GDM1 (cell line): ENCODE measurements around the gene PGM2.
"Not testable (repeated sequence)": the region's sequence is repeated elsewhere in the genome, so short reads cannot be mapped to it uniquely, and the experiment has no call there.

ENCODE experiments used
- DNase-seq: peaks from one replicate; lab custom pipeline; 2025; lab: John Stamatoyannopoulos, UW

Gene PGM2

DNA sequence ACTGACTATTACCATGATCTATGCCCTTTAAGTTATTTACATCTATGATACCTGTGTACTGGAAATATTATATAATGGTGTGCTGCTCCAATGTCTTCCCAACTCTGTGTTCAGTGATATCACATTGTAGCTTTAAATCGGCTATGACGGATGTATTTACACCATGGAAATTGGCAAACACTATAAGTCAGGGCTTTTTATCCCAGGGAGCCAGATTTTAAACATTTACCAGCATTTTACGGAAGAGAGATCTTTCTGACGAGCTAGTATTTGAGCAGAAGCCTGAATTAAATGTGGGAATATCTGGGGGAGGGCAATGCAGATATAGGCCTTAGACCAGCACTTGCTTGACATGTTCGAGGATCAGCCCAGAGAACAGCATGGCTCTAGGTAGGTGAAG is 7.7 kb upstream of the PGM2 start:
- DNase-seq = no peak

DNA sequence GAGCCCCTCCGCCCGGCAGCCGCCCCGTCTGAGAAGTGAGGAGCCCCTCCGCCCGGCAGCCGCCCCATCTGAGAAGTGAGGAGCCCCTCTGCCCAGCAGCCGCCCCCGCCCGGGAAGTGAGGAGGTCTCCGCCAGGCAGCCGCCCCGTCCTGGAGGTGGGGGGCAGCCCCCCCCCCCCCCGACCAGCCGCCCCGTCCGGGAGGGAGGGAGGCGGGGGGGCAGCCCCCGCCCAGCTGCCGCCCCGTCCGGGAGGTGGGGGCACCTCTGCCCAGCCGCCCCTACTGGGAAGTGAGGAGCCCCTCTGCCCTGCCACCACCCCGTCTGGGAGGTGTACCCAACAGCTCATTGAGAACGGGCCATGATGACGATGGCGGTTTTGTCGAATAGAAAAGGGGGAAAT is 6.0 kb upstream of the PGM2 start:
- DNase-seq = not testable (repeated sequence)

DNA sequence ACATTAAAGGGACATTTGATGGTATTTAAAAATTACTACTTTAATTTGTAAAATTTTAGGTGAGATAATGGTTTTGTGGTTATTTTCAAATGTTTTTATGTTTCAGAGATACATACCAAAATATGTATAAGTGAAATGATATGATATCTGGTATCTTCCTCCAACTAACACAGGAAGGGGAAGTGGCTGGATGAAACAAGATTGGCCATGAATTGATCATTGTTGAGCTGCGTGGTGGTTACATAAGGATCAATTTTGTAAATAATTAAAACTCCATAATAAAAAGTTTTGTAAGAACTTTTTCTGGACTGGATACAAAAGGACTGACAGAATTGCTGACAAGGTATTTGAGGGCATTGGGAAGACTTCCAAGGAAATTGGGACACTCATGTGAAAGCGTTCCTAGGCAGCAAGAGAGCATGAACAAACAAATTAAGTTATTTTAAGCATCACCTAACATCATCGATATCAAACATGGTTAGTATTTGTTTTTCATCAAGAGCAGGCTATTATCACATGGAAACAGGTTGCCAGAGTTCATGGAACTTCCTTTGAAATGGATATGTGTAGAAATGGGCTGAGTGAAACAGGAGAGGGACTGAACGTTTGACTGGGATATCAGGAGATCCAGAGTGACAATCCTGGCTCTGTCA is 4.4 kb upstream of the PGM2 start:
- DNase-seq = no peak

DNA sequence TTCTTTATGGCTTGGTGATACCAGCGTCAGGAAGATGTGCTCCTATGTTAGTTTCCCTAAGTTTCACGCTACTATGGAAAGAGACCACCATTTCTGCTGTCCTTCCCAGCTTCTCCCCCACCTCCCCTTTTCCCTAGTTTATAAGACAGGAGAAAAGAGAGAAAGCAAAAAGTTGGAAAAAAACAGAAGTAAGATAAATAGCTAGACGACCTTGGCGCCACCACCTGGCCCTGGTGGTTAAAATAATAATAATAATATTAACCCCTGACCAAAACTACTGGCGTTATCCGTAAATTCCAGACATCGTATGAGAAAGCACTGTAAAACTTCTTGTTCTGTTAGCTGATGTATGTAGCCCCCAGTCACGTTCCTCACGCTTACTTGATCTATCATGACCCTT is 985 bp upstream of the PGM2 start:
- not testable (repeated sequence) for DNase-seq

DNA sequence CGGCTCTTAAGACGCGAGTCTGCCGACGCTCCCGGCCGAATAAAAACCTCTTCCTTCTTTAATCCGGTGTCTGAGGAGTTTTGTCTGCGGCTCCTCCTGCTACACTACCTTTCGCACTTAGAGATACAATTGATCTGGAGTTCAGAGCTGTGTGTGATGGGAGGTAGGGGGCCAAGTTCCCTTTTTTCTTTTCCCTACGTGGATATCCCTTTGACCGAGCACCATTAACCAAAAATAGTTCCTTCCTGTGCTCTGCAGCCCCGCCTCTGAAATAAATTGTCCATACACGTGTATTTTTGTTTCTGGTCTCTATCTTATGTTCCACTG is 555 bp upstream of the PGM2 start:
- peak; percentile 68 for DNase-seq

DNA sequence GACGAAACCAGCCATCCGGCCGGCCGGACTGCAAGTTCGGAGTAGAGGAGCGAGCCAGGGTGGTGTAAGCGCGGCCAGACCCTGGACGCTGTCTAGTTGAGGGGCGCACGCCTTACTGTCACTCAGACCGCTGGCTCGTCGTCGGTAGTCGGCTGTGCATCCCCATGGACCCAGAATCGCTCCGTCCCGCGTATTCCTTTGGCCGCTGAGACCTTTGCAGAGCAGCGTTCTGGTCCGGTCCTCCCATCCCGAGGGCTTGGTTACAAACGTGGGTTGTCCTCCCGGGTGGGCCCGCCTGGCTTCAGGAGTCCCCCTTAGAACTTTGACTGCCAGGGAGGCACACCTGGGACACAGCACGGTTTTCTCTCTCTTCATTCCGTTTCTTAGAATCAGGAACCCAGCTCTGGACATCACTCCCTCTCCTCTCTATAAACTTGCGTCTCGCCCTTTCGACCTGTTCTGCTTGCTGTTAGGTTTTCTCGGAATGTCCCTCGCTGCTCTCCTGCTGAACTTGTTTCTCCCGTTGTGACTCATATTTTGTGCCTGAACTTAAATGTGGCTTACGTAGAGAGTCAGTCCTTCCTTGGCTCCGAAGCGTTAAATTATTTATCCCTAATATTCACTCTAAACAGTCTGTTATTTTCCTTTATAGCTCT is 672 bp downstream of the PGM2 start:
- DNase-seq = no peak

DNA sequence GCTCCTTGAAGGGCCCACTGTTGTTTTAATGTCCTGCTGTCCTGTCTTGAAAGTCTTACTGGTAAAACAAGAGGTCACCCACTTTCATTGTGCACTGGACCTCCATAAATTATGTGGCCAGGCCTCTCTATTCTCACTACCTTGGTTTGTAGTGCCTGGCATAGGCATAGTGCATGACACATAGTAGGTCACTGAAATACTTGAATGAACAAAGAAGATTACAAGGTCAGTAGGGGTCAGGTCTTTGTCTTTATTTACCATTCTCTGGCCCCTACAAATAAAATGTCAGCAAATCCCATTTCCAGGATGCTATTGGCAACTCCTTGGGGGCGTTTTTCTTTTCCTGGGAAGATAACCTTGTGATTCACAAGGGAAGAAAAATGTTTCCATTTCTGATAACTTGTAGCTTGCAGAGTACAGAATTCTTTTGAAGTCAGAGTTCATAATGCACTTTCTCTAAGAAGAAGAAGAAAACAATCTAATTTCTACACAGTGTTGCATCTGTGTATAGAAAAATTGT is 1.4 kb downstream of the PGM2 start:
- DNase-seq = no peak

DNA sequence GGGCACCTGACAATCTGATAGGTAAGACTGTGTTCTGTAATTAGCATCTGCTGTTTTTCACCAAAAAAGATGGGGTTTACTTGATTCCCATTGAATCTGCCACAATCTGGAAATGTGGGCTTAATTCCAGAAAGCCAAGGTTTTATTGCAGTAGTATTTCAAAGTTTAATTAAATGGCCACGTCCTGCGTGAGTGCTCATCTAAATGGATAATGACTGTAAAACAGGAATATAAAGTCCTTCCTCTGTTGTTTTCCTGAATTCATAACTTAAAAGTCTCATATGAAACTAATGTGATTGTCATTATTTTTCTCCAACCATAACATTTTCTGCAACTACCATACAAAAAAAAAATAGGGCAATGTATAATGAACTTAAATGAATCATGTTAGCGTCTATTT is 2.4 kb downstream of the PGM2 start:
- no peak for DNase-seq

DNA sequence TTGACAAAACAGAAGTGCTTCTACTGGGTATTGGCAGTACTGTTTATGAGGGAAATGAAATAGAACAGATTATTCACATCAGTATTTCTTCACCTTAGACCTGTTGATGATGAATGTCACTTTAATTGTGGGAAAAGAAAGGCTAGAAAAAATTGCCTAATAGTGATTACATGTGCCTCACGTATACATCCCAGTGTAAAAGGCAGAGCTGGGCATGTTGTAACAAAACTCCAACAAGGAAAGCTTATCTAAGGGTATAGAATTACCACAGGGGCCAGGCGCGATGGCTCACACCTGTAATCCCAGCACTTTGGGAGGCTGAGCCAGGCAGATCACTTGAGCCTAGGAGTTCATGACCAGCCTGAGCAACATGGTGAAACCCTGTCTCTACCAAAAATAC is 4.2 kb downstream of the PGM2 start:
- no peak for DNase-seq

DNA sequence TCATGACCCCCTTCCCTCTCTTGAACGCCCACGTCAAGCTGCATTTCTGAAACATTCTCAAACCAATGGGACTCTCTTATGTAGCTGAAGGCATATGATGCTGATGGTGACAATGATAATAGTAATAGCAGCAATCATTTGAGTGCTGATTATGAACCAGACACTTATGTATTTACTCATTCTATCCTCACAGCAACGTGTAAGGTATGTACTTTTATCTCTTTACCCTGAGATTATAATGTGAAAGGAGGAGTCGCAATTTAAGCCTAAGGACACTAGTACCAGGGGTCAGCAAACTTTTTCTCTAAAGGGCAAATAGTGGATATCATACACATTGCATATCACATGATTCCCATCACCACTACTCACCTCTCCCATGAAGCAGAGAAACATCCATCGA is 8.5 kb downstream of the PGM2 start:
- DNase-seq = no peak

DNA sequence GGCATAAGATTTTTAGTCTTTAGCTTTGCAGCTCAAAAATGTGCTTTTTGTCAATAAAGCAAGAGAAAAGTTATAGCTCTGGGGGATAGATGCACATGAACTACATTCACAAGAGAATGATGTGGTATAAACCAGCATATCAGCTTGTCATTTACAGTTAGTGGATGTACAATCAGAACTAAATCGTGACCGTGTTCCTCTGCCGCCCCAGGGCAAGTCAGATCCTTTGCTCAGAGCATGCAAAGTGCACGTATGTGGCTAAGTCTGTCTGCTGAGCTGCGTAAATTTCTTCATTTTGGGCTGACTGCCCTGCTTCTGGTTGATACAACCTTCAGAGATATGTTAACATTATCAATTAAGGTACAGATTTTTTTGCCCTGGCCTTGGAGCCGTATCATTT is 9.3 kb downstream of the PGM2 start:
- DNase-seq = no peak

DNA sequence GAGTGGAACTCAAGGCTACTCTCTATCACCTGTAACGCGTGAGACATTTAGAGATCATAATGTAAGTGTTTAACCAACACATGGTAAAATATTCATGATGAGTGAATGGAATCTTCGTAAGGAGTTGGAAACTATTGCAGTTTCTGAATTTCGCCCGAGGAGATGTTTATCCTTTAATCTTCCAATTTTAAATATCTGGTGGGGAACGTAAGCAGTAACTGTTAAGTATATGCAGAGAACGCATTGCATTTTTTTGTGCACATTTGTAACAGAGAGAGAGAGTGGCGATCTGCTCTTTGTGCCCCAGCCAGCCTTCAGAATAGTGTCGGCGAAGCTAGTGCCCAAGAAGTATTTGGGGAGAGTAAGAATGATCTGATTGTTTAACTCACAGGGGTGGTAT is 9.8 kb downstream of the PGM2 start:
- no peak for DNase-seq

DNA sequence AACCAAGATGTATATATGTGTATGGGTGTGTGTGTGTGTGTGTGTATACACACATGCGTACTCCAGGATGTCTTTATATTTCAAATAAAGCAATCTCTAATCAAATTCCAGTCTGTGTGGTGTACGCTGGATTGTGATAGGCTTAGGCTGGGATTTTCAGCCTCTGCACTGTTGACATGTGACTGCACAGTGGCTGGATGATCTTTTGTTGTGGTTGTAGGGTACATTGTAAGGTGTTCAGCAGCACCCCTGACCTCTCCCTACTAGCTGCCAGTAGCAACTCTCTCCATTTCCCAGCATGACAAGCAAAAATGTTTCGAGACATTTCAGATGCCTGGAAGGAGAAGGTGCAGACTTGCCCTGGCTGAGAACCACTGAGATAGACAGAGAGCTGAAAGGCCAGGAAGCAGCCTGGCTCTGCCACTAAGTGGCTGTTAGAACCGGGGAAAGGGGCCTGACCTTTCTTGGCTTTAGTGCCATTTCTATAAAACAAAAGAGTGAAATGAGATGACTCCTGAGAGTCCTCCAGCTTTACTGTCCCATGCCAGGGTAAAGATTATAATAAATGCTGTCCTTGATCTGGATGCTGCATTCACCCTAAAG is 10.5 kb downstream of the PGM2 start:
- DNase-seq = no peak

DNA sequence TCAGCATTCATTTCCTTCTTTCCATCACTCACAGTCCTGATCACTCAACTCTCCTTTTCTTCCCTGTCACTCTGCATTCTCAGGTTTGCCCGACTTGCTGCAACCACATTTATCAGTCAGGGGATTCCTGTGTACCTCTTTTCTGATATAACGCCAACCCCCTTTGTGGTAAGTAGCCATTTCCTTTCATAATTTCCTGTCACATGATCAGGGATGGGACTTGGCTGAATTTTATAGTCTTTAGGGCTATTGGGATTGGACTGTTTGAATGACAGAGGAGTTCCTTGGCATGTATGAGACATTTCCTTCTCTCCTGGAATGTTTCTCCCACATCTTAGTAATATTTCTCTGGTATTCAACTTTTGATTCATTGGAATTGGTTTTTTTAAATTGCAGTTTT is 11.0 kb downstream of the PGM2 start:
- peak; percentile 25 for DNase-seq

DNA sequence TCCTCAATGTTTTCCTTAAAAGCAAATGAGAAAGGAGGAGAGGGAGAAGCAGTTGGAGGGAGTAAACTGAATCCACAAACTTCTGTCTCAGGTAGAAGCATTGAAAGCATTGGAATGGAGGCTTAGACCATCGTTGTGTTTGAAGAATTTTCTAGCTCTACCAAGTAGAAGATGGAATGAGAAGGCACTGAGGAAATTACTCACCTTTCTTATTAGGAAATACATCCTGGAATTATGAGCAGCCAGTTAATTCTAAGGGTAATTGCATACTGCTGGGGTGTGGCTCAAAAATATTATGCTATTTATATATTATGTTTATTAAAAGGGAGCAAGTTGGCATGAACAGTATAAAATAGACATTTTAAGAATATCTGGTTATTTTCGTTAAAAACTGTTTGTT is 12.9 kb downstream of the PGM2 start:
- no peak for DNase-seq

DNA sequence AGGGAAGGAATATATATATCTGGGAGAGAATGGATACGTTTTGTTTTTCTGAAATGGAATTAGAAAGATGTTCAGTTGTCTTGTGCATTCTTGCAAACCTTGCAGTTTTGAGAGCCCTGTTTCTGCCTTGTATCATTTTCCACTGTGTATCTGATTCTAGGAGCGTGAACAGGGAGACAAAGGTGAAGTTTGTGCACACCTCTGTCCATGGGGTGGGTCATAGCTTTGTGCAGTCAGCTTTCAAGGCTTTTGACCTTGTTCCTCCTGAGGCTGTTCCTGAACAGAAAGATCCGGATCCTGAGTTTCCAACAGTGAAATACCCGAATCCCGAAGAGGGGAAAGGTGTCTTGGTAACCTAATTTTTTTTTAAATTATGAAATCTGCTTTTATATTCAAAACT is 17.7 kb downstream of the PGM2 start:
- no peak for DNase-seq

DNA sequence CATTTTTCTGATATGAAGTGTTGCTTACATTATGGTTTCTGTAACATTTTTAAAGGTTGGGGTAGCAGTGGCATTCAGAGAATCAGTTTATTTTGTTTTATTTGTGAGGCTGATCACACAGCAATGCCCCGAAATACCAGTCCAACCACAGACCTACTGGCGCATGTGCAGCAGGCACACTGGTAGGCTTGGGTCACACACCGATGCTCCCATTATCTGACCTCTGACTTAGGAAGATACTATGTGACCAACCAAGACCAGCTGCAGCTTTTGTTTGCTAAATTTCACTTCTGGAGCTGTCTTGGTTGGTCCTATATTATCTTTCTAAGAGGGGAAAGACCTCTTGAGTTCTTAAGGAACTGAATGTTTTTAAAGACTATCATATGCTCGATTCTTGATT is 18.7 kb downstream of the PGM2 start:
- no peak for DNase-seq

DNA sequence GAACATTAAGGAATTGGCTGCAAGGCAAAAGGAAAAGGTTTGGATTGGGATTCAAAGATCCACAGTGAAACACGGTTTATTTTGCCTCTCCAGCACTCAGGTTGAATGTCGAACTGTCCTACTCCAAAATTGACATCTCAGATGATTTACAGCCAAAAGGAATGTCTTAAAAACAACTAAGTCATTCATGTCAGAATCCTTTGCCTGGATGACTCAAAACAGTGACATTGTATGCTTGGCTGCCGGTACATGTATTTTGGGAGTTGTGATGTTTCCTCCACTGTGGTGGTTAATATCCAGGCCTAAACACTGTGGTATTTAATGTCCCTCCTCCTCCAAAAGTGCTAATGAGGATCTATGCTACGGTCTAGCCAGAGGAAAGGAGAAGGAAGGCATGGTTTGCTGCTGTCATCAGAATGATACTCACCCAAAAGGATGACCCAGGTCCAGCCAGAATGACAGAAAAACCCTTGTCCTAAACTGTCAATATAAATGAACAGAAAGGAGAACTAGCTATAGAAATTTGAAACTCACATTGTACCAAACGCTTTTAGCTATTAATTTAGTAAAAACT is 20.9 kb downstream of the PGM2 start:
- no peak for DNase-seq

DNA sequence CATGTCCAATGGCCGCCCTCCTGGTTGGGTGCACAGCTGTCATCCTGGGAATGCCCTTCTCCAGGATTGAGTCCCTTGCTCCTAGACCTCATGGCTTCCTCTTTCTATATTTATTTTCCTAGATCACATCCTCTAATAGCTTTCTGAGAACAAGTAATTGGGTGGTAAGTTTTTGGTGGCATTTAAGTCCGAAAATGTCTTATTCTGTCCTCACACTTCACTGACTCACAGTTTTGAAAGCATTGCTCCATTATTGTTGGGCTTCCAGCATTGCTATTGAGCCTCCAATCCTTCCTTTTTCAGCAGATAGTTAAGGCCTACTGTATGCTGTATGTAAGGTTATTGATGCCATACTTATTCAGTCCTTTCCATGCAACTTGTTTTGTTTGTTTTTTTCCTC is 25.9 kb downstream of the PGM2 start:
- DNase-seq = no peak

DNA sequence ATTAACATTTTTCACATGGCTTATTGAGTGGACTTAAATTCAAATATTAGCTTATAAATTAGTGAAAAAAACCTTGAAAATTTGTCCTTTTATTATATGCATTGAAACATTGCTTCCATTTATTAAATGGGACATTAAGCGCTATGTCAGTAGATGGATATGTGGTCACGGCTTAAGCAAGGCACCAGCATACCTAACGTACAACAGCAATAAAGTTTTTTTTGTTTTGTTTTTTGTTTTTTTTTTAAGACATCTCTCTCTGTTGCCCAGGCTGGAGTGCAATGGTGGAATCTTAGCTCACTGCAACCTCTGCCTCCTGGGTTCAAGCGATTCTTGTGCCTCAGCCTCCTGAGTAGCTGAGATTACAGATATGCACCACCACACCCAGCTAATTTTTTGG is 31.6 kb downstream of the PGM2 start:
- DNase-seq = no peak

DNA sequence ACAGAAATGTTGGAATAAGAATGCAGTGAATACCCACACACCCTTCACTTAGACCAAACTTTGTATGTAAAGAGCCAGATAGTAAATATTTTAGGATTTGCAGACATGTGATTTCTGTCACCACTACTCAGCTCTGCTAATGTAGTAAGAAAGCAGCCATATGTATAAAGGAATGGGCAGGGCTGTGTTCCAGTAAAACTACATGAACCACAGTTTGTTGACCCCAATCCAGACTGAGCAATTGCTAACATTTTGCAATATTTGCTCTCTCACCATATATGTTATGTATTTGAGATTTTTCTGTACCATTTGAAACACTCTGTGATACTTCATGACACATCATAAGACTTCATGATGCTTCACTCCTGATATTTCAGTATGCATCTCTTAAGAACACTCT is 32.4 kb downstream of the PGM2 start:
- DNase-seq = no peak

DNA sequence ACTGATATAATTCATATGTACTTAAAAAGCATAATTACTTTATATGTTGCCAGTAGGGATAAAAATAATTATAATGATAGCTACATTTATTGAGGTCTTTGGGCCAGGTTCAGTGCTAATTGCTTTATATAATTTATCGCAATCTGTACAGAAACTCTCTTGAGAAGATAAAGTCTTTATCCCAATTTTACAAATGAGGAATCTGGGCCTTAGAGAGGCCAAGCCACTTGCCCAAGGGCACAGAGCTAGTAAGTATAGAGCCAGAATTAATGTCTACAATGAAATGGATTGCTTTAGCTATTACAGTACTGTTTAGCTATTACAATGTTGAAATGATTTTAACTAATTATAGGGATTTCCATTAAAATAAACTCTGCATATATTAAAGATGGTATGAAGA is 33.8 kb downstream of the PGM2 start:
- no peak for DNase-seq

DNA sequence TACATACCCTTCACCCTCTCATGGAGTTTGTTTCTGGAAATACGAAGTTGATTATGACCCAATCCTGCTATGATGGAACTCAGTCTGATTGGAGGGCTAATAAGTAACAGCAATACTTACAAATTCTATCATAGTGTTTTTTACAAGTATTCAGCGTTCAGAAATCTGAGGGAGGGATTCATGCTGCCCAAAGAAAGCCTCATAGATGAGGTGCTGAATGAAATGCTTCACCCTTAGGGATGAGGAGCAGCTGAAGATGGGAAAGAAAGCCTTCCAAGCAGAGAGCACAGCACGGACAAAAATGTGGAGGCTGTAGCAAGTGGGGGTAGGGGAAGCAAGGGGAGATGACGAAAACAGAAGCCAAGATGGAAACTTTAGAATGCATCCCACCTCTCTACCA is 36.5 kb downstream of the PGM2 start:
- no peak for DNase-seq
